H9 (cell line): ENCODE data around the gene NDUFV2. TPM values are rescaled to one million over a fixed set of nuclear protein-coding genes. Genes with fewer than 3 reads are reported as not detected.
"Not testable (repeated sequence)": the region's sequence is repeated elsewhere in the genome, so short reads cannot be mapped to it uniquely, and the experiment has no call there.

Source experiments
- DNase-seq: peaks from one replicate; pipeline ENCODE4 v3.0.0-alpha.2; 2017
- H2AFZ ChIP-seq: one replicate; pipeline ENCODE4 v1.6.1; 2013; ENCODE audit warnings: mild to moderate bottlenecking, low read length, control low read depth, moderate library complexity
- H2AK5ac ChIP-seq: 2 replicates; pipeline ENCODE4 v1.6.1; 2013; ENCODE audit warnings: low read length, control low read depth, mixed read lengths; ENCODE audit not compliant: insufficient read length
- H2BK120ac ChIP-seq: one replicate; pipeline ENCODE4 v1.6.1; 2013; ENCODE audit warnings: low read depth, mild to moderate bottlenecking, low read length, control low read depth, inconsistent platforms; ENCODE audit not compliant: poor library complexity, severe bottlenecking
- H2BK12ac ChIP-seq: 2 replicates; pipeline ENCODE4 v1.6.1; 2013; ENCODE audit warnings: low read length, control low read depth, mixed read lengths, low read depth; ENCODE audit not compliant: insufficient read length
- H2BK15ac ChIP-seq: 2 replicates; pipeline ENCODE4 v1.6.1; 2013; ENCODE audit warnings: low read depth, low read length, control low read depth
- H2BK20ac ChIP-seq: one replicate; pipeline ENCODE4 v1.6.1; 2013; ENCODE audit warnings: low read depth, mild to moderate bottlenecking, low read length, control low read depth, inconsistent platforms; ENCODE audit not compliant: poor library complexity, severe bottlenecking
- H2BK5ac ChIP-seq: 2 replicates; pipeline ENCODE4 v1.6.1; 2013; ENCODE audit warnings: low read length, control low read depth, mixed read lengths; ENCODE audit not compliant: insufficient read length
- H3K14ac ChIP-seq: 2 replicates; pipeline ENCODE4 v1.6.1; 2013; ENCODE audit warnings: low read length, control low read depth; ENCODE audit not compliant: insufficient read depth
- H3K18ac ChIP-seq: 2 replicates; pipeline ENCODE4 v1.6.1; 2013; ENCODE audit warnings: low read depth, mild to moderate bottlenecking, mixed read lengths, low read length, control low read depth; ENCODE audit not compliant: insufficient read length
- H3K23ac ChIP-seq: 2 replicates; pipeline ENCODE4 v1.6.1; 2013; ENCODE audit warnings: low read length, control low read depth, mixed read lengths, low read depth; ENCODE audit not compliant: insufficient read length
- H3K23me2 ChIP-seq: 2 replicates; pipeline ENCODE4 v1.6.1; 2013; ENCODE audit warnings: low read depth, mild to moderate bottlenecking, mixed read lengths, low read length, control low read depth; ENCODE audit not compliant: insufficient read length, poor library complexity, severe bottlenecking
- H3K27ac ChIP-seq: 2 replicates; pipeline ENCODE4 v1.5.1; 2013; ENCODE audit warnings: low read length, control low read depth, mixed read lengths, low read depth; ENCODE audit not compliant: insufficient read length
- H3K27me3 ChIP-seq: 2 replicates; pipeline ENCODE4 v1.6.1; 2013; ENCODE audit warnings: low read length, control low read depth, inconsistent platforms; ENCODE audit not compliant: insufficient read depth
- H3K4ac ChIP-seq: 2 replicates; pipeline ENCODE4 v1.6.1; 2013; ENCODE audit warnings: low read depth, mild to moderate bottlenecking, control low read depth, inconsistent platforms, low read length, moderate library complexity
- H3K4me1 ChIP-seq: 2 replicates; pipeline ENCODE4 v1.6.1; 2013; ENCODE audit warnings: low read length, control low read depth, inconsistent platforms; ENCODE audit not compliant: insufficient read depth
- H3K4me2 ChIP-seq: 2 replicates; pipeline ENCODE4 v1.6.1; 2013; ENCODE audit warnings: low read length, control low read depth, mixed read lengths; ENCODE audit not compliant: insufficient read length, insufficient read depth
- H3K56ac ChIP-seq: 2 replicates; pipeline ENCODE4 v1.6.1; 2013; ENCODE audit warnings: low read depth, mild to moderate bottlenecking, mixed read lengths, low read length, control low read depth; ENCODE audit not compliant: insufficient read length
- H3K79me1 ChIP-seq: 2 replicates; pipeline ENCODE4 v1.6.1; 2013; ENCODE audit warnings: low read depth, mild to moderate bottlenecking, moderate library complexity, low read length, control low read depth, inconsistent platforms; ENCODE audit not compliant: insufficient read depth, poor library complexity, severe bottlenecking
- H3K79me2 ChIP-seq: 2 replicates; pipeline ENCODE4 v1.6.1; 2013; ENCODE audit warnings: low read length, control low read depth, inconsistent platforms; ENCODE audit not compliant: insufficient read depth
- H3K9ac ChIP-seq: 2 replicates; pipeline ENCODE4 v1.6.1; 2013; ENCODE audit warnings: low read length, control low read depth, mixed read lengths; ENCODE audit not compliant: insufficient read length; ENCODE audit errors: extremely low read depth
- H3K9me3 ChIP-seq: one replicate; pipeline ENCODE4 v1.6.1; 2013; ENCODE audit warnings: low read depth, low read length, inconsistent platforms; ENCODE audit not compliant: control insufficient read depth
- H3T11ph ChIP-seq: one replicate; pipeline ENCODE4 v1.6.1; 2013; ENCODE audit warnings: mild to moderate bottlenecking, low read length, control low read depth, inconsistent platforms
- H4K20me1 ChIP-seq: one replicate; pipeline ENCODE4 v1.6.1; 2013; ENCODE audit not compliant: control insufficient read depth, insufficient read length, insufficient read depth
- H4K5ac ChIP-seq: 2 replicates; pipeline ENCODE4 v1.6.1; 2013; ENCODE audit warnings: low read depth, mild to moderate bottlenecking, mixed read lengths, low read length, control low read depth; ENCODE audit not compliant: insufficient read length
- H4K8ac ChIP-seq: replicated peaks from 2 replicates; pipeline ENCODE4 v1.6.1; 2013; ENCODE audit warnings: low read length, control low read depth, mixed read lengths, low read depth; ENCODE audit not compliant: insufficient read length
- H4K91ac ChIP-seq: 2 replicates; pipeline ENCODE4 v1.6.1; 2013; ENCODE audit warnings: low read depth, mild to moderate bottlenecking, moderate library complexity, mixed read lengths, low read length, control low read depth; ENCODE audit not compliant: insufficient read length
- H3K27ac Mint-ChIP-seq, 3 experiments: 2 replicates in 2 of 3; 3 replicates in 1 of 3; pipeline ENCODE4 v1.8.0; 2020 to 2021; ENCODE audit warnings: mixed read lengths in 3 of 3, mild to moderate bottlenecking in 1 of 3, moderate library complexity in 1 of 3
- H3K27me3 Mint-ChIP-seq: 2 replicates; pipeline ENCODE4 v1.8.0; 2021; ENCODE audit warnings: low read depth, mild to moderate bottlenecking, moderate library complexity, mixed read lengths
- H3K36me3 Mint-ChIP-seq, 3 experiments: 2 replicates in 2 of 3; 3 replicates in 1 of 3; pipeline ENCODE4 v1.8.0; 2020 to 2021; ENCODE audit warnings: low read depth in 3 of 3, mixed read lengths in 3 of 3; ENCODE audit not compliant: insufficient read depth in 1 of 3
- H3K4me1 Mint-ChIP-seq, 2 experiments: 2 replicates each; pipeline ENCODE4 v1.8.0; 2020; ENCODE audit warnings: mixed read lengths in 2 of 2
- H3K4me3 Mint-ChIP-seq, 2 experiments: 2 replicates in 1 of 2; 3 replicates in 1 of 2; pipeline ENCODE4 v1.8.0; 2020 to 2021; ENCODE audit warnings: mild to moderate bottlenecking in 2 of 2, mixed read lengths in 2 of 2, moderate library complexity in 1 of 2
- H3K9me3 Mint-ChIP-seq, 2 experiments: 2 replicates in 1 of 2; 3 replicates in 1 of 2; pipeline ENCODE4 v1.8.0; 2020; ENCODE audit warnings: mild to moderate bottlenecking in 2 of 2, mixed read lengths in 2 of 2, moderate library complexity in 1 of 2
- WGBS: extraction: QIAGEN DNeasy Blood & Tissue Kit; methylation state at CpG from one replicate; pipeline ENCODE4 v1.1.7; 2013; ENCODE audit warnings: missing lambda C conversion rate, low lambda C conversion rate, mixed read lengths; ENCODE audit not compliant: insufficient read length; ENCODE audit errors: extremely low coverage; 5-methylcytosine and 5-hydroxymethylcytosine counted together
- total RNA-seq: library from RNA; stranded (reverse); gene quantifications from 2 replicates; pipeline ENCODE4 v1.2.1, GENCODE V29; 2021
- TF ChIP-seq, protein P1 (sequence below): fragments of 200-600 bp; sonication (generic); conservative IDR thresholded peaks from 3 replicates; pipeline ENCODE4 v1.8.0; 2021; ENCODE audit warnings: antibody characterized with exemption, mild to moderate bottlenecking

Gene NDUFV2
- total RNA-seq, 1 experiment from 2014 or later = 206 TPM

DNA sequence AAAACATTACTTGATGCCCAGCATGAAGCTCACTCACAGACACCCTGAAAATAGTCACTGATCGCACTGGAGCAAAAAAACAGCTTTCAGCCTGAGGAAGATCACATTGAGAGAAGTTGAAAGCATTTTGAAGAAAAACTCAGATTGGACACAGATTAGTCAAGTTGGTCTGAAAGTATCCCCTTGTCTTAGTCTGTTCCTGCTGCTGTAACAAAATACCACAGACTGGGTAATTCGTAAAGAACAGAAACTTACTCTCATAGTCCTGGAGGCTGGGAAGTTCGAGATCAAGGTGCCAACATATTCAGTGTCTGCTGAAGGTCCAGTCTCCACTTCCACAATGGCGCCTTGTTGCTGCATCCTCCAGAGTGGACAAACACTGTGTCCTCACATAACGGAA, 14.2 kb upstream of the NDUFV2 start:
- TF ChIP-seq, protein P1, sequence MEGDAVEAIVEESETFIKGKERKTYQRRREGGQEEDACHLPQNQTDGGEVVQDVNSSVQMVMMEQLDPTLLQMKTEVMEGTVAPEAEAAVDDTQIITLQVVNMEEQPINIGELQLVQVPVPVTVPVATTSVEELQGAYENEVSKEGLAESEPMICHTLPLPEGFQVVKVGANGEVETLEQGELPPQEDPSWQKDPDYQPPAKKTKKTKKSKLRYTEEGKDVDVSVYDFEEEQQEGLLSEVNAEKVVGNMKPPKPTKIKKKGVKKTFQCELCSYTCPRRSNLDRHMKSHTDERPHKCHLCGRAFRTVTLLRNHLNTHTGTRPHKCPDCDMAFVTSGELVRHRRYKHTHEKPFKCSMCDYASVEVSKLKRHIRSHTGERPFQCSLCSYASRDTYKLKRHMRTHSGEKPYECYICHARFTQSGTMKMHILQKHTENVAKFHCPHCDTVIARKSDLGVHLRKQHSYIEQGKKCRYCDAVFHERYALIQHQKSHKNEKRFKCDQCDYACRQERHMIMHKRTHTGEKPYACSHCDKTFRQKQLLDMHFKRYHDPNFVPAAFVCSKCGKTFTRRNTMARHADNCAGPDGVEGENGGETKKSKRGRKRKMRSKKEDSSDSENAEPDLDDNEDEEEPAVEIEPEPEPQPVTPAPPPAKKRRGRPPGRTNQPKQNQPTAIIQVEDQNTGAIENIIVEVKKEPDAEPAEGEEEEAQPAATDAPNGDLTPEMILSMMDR = no peak
- H2BK12ac ChIP-seq = no peak overlapping the region
- WGBS = no CpG with 5 or more reads among the region's 5 CpGs
- H3K9me3 ChIP-seq = no peaks in the 10 kb centered on the region
- H4K5ac ChIP-seq = no peak overlapping the region
- Mint-ChIP-seq H3K27me3 (no peaks in the 10 kb centered on the region), H3K27ac (no peak overlapping the region), H3K4me3 (no peak overlapping the region), H3K36me3 (no peaks in the 10 kb centered on the region), H3K4me1 (no peaks in the 10 kb centered on the region), H3K9me3 (no peaks in the 10 kb centered on the region)
- no peaks in the 10 kb centered on the region for H3K4me1 ChIP-seq
- no peak overlapping the region for H4K8ac ChIP-seq
- H2AFZ ChIP-seq = no peak overlapping the region
- H3K23ac ChIP-seq = no peak overlapping the region
- no peaks in the 10 kb centered on the region for H4K20me1 ChIP-seq
- no peak overlapping the region for H2BK20ac ChIP-seq
- no peak overlapping the region for H4K91ac ChIP-seq
- peaks cover 2% of the 10 kb centered on the region for H3K23me2 ChIP-seq
- H3K27me3 ChIP-seq = no peaks in the 10 kb centered on the region
- H3K27ac ChIP-seq = no peak overlapping the region
- no peak overlapping the region for H2AK5ac ChIP-seq
- H3K9ac ChIP-seq = no peak overlapping the region
- H3K79me2 ChIP-seq = no peaks in the 10 kb centered on the region
- no peak overlapping the region for H3K14ac ChIP-seq
- no peak overlapping the region for H2BK5ac ChIP-seq
- no peaks in the 10 kb centered on the region for H3K79me1 ChIP-seq
- DNase-seq = no peak
- no peak overlapping the region for H3K56ac ChIP-seq
- no peak overlapping the region for H3K18ac ChIP-seq
- no peak overlapping the region for H3K4ac ChIP-seq
- no peak overlapping the region for H2BK15ac ChIP-seq
- no peak overlapping the region for H3T11ph ChIP-seq
- no peak overlapping the region for H2BK120ac ChIP-seq
- H3K4me2 ChIP-seq = no peak overlapping the region

DNA sequence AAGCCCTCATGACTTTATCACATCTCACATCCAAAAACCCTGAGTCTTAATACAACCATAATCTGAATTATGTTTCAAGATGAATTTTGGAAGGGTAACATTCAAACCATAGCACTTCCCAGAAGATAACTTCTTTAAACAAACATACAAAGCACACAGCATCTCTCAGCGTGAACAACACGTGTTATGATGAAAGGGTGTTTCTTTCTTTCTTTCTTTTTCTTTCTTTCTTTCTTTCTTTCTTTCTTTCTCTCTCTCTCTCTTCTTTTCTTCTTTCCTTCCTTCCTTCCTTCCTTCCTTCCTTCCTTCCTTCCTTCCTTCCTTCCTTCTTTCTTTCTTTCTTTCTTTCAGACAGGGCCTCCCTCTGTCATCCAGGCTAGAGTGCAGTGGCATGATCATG, 13.8 kb upstream of the NDUFV2 start:
- H3K4me1 Mint-ChIP-seq, H3K23ac ChIP-seq: not testable (repeated sequence)

More for the DNA sequence above, 13.8 kb upstream of the NDUFV2 start:
- not testable (repeated sequence) for H2BK5ac ChIP-seq, H2BK20ac ChIP-seq, H3K79me2 ChIP-seq, H2BK12ac ChIP-seq, H2AK5ac ChIP-seq, H3K4me2 ChIP-seq, H3K9ac ChIP-seq, H3K4me3 Mint-ChIP-seq, H3T11ph ChIP-seq, H3K79me1 ChIP-seq, H4K20me1 ChIP-seq, H3K4ac ChIP-seq, H3K27me3 ChIP-seq, H2BK120ac ChIP-seq, H3K18ac ChIP-seq, H3K56ac ChIP-seq, H3K9me3 ChIP-seq, H3K4me1 ChIP-seq, H3K14ac ChIP-seq, H3K27me3 Mint-ChIP-seq, H4K8ac ChIP-seq, H2BK15ac ChIP-seq, H3K23me2 ChIP-seq, H4K5ac ChIP-seq, H3K27ac Mint-ChIP-seq, H3K36me3 Mint-ChIP-seq, H4K91ac ChIP-seq, H3K9me3 Mint-ChIP-seq, H3K27ac ChIP-seq, H2AFZ ChIP-seq, DNase-seq
- WGBS = no CpG with 5 or more reads among the region's 2 CpGs
